IMR-90 (cell line): ENCODE results near the gene RALGPS2.

Experiments
- CEBPB ChIP-seq: IDR thresholded peaks from 2 replicates; pipeline ENCODE4 v1.6.1; 2012; ENCODE audit warnings: low read depth, low read length, improper control_type of control experiment
- MAFK ChIP-seq: IDR thresholded peaks from 2 replicates; pipeline ENCODE4 v1.6.1; 2012; ENCODE audit warnings: low read depth, low read length, improper control_type of control experiment
- POLR2A ChIP-seq: IDR thresholded peaks from 2 replicates; pipeline ENCODE4 v1.6.1; 2012; ENCODE audit warnings: mild to moderate bottlenecking, low read depth, low read length
- RAD21 ChIP-seq: IDR thresholded peaks from 2 replicates; pipeline ENCODE4 v1.6.1; 2012; ENCODE audit warnings: low read length, improper control_type of control experiment
- RFX5 ChIP-seq: IDR thresholded peaks from 2 replicates; pipeline ENCODE4 v1.8.0; 2012; ENCODE audit warnings: low read depth, mild to moderate bottlenecking, low read length, moderate library complexity
- SMC3 ChIP-seq: fragments of 150-350 bp; IDR thresholded peaks from 2 replicates; pipeline ENCODE4 v1.6.1; 2016; ENCODE audit warnings: low read depth, mild to moderate bottlenecking, antibody characterized with exemption, low read length, moderate library complexity
- USF2 ChIP-seq: fragments of 150-350 bp; IDR thresholded peaks from 2 replicates; pipeline ENCODE4 v1.6.1; 2017; ENCODE audit warnings: mild to moderate bottlenecking, antibody characterized with exemption, low read length, low read depth
- TF ChIP-seq, protein P1 (sequence below): conservative IDR thresholded peaks from 2 replicates; pipeline ENCODE4 v1.5.1; 2012; ENCODE audit warnings: mild to moderate bottlenecking, low read depth, low read length, improper control_type of control experiment

- no peak for TF ChIP-seq POLR2A
- TF ChIP-seq, protein P1, sequence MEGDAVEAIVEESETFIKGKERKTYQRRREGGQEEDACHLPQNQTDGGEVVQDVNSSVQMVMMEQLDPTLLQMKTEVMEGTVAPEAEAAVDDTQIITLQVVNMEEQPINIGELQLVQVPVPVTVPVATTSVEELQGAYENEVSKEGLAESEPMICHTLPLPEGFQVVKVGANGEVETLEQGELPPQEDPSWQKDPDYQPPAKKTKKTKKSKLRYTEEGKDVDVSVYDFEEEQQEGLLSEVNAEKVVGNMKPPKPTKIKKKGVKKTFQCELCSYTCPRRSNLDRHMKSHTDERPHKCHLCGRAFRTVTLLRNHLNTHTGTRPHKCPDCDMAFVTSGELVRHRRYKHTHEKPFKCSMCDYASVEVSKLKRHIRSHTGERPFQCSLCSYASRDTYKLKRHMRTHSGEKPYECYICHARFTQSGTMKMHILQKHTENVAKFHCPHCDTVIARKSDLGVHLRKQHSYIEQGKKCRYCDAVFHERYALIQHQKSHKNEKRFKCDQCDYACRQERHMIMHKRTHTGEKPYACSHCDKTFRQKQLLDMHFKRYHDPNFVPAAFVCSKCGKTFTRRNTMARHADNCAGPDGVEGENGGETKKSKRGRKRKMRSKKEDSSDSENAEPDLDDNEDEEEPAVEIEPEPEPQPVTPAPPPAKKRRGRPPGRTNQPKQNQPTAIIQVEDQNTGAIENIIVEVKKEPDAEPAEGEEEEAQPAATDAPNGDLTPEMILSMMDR, result no peak
- no peak for TF ChIP-seq RFX5
- TF ChIP-seq SMC3, result no peak
- TF ChIP-seq USF2, result no peak
- no peak for TF ChIP-seq MAFK
- TF ChIP-seq RAD21, result no peak
- no peak for TF ChIP-seq CEBPB
Measured at GRCh38 chr1:178726087-178726517, 1.1 kb downstream of the RALGPS2 start.
